SK-N-SH (cell line): Measurements from ENCODE around the gene MAP2K2. TPM values are rescaled to one million over a fixed set of nuclear protein-coding genes. Genes with fewer than 3 reads are reported as not detected.

Source experiments
- CTCF ChIA-PET: fragments of 300-600, 350-600 bp; formaldehyde crosslinking; extraction: SDS; loops from one replicate; lab custom pipeline; 2021; lab: Yijun Ruan, JAX
- POLR2A ChIA-PET: fragments of 350-600 bp; sonication (Branson Sonifier 250); formaldehyde crosslinking; extraction: SDS; loops from one replicate; lab custom pipeline; 2020; ENCODE audit warnings: antibody characterized with exemption, inconsistent platforms; lab: Yijun Ruan, JAX
- DNase-seq: peaks from one replicate; pipeline ENCODE4 v3.0.0; 2012
- H2AFZ ChIP-seq: fragments of 200-600 bp; sonication (generic); 2 replicates; pipeline ENCODE4 v1.8.1; 2016; ENCODE audit warnings: antibody characterized with exemption, mild to moderate bottlenecking, low read depth
- H3F3A ChIP-seq: fragments of 200-600 bp; sonication (generic); replicated peaks from 2 replicates; pipeline ENCODE3; 2016; ENCODE audit warnings: antibody characterized with exemption, mild to moderate bottlenecking; ENCODE audit not compliant: insufficient read depth
- H3K27ac ChIP-seq, 2 experiments: fragments of 200-500 bp in 1 of 2; fragments of 200-600 bp in 1 of 2; sonication (Bioruptor generic) in 1 of 2; sonication (generic), shearing (Covaris generic) in 1 of 2; 2 replicates each; pipeline versions ENCODE4 v1.5.1 to v1.6.1; 2014 to 2016; ENCODE audit warnings: low read depth in 2 of 2, inconsistent platforms in 1 of 2, low read length in 1 of 2, mild to moderate bottlenecking in 1 of 2, mixed read lengths in 1 of 2
- H3K27me3 ChIP-seq: fragments of 200-600 bp; sonication (generic), shearing (Covaris generic); 2 replicates; pipeline ENCODE4 v1.6.1; 2016; ENCODE audit warnings: mixed run types; ENCODE audit not compliant: insufficient read depth
- H3K36me3 ChIP-seq, 2 experiments: fragments of 200-500 bp in 1 of 2; fragments of 200-600 bp in 1 of 2; sonication (Bioruptor generic) in 1 of 2; sonication (generic) in 1 of 2; replicated peaks in 1 of 2; 2 replicates each; pipeline versions ENCODE3 to v1.5.1; 2014 to 2016; ENCODE audit warnings: low read length in 1 of 2, mild to moderate bottlenecking in 1 of 2; ENCODE audit not compliant: insufficient read depth in 2 of 2, control insufficient read depth in 1 of 2
- H3K4me1 ChIP-seq, 2 experiments: fragments of 200-500 bp in 1 of 2; fragments of 200-600 bp in 1 of 2; sonication (Bioruptor generic) in 1 of 2; sonication (generic), shearing (Covaris generic) in 1 of 2; 2 replicates each; pipeline versions ENCODE4 v1.5.1 to v1.6.1; 2014 to 2016; ENCODE audit warnings: low read depth in 1 of 2, low read length in 1 of 2, mixed run types in 1 of 2; ENCODE audit not compliant: insufficient read depth in 2 of 2, control insufficient read depth in 1 of 2
- H3K4me2 ChIP-seq: fragments of 200-600 bp; sonication (generic), shearing (Covaris generic); 2 replicates; pipeline ENCODE4 v1.6.1; 2017; ENCODE audit warnings: mixed run types
- H3K4me3 ChIP-seq, 2 experiments: fragments of 200-500 bp in 1 of 2; fragments of 200-600 bp in 1 of 2; sonication (Bioruptor generic) in 1 of 2; sonication (generic), shearing (Covaris generic) in 1 of 2; 2 replicates each; pipeline versions ENCODE4 v1.5.1 to v1.8.1; 2014 to 2016; ENCODE audit warnings: low read depth in 2 of 2, inconsistent platforms in 1 of 2, low read length in 1 of 2, mild to moderate bottlenecking in 1 of 2, mixed read lengths in 1 of 2, moderate library complexity in 1 of 2
- H3K79me2 ChIP-seq: fragments of 200-600 bp; sonication (generic); 2 replicates; pipeline ENCODE4 v1.8.1; 2017; ENCODE audit warnings: mild to moderate bottlenecking; ENCODE audit not compliant: insufficient read depth
- H3K9ac ChIP-seq: fragments of 200-600 bp; sonication (generic); 2 replicates; pipeline ENCODE4 v1.6.1; 2017; ENCODE audit warnings: mixed run types
- H3K9me2 ChIP-seq: fragments of 200-600 bp; sonication (generic); 2 replicates; pipeline ENCODE4 v1.6.1; 2017; ENCODE audit warnings: mixed run types
- H3K9me3 ChIP-seq: fragments of 200-600 bp; sonication (generic); 2 replicates; pipeline ENCODE4 v1.6.1; 2017; ENCODE audit warnings: mixed run types, mild to moderate bottlenecking, moderate library complexity
- H4K20me1 ChIP-seq: fragments of 200-600 bp; sonication (generic); 2 replicates; pipeline ENCODE4 v1.6.1; 2017; ENCODE audit warnings: mild to moderate bottlenecking, mixed run types; ENCODE audit not compliant: insufficient read depth
- CHD2 ChIP-seq: fragments of 150-350 bp; IDR thresholded peaks from 2 replicates; pipeline ENCODE4 v1.6.1; 2018; ENCODE audit warnings: low read length; ENCODE audit not compliant: partially characterized antibody
- ELF1 ChIP-seq: IDR thresholded peaks from 2 replicates; pipeline ENCODE4 v1.4.0; 2012
- EP300 ChIP-seq, 2 experiments: IDR thresholded peaks; 2 replicates each; pipeline versions ENCODE4 v1.4.0 to v1.6.1; 2012; ENCODE audit warnings: borderline replicate concordance in 1 of 2, low read depth in 1 of 2, low read length in 1 of 2
- FOSL2 ChIP-seq: IDR thresholded peaks from 2 replicates; pipeline ENCODE4 v1.4.0; 2012; ENCODE audit warnings: low read depth, mild to moderate bottlenecking, moderate library complexity, borderline replicate concordance
- FOXM1 ChIP-seq: IDR thresholded peaks from 2 replicates; pipeline ENCODE4 v1.4.0; 2012; ENCODE audit warnings: low read depth, mild to moderate bottlenecking
- GABPA ChIP-seq: IDR thresholded peaks from 2 replicates; pipeline ENCODE4 v1.4.0; 2012; ENCODE audit warnings: low read depth, mild to moderate bottlenecking
- JUND ChIP-seq: IDR thresholded peaks from 2 replicates; pipeline ENCODE4 v1.4.0; 2012
- MXI1 ChIP-seq: IDR thresholded peaks from 2 replicates; pipeline ENCODE4 v1.6.1; 2012; ENCODE audit warnings: mild to moderate bottlenecking, low read depth, low read length, improper control_type of control experiment
- NFIC ChIP-seq: IDR thresholded peaks from 2 replicates; pipeline ENCODE4 v1.4.0; 2012; ENCODE audit warnings: borderline replicate concordance
- RCOR1 ChIP-seq: fragments of 150-350 bp; IDR thresholded peaks from 2 replicates; pipeline ENCODE4 v1.6.1; 2017; ENCODE audit warnings: antibody characterized with exemption, low read length
- RXRA ChIP-seq: IDR thresholded peaks from 2 replicates; pipeline ENCODE4 v1.4.0; 2012; ENCODE audit warnings: low read depth, mild to moderate bottlenecking, borderline replicate concordance
- SIN3A ChIP-seq: IDR thresholded peaks from 2 replicates; pipeline ENCODE4 v1.6.1; 2012; ENCODE audit warnings: low read depth, mild to moderate bottlenecking, low read length, moderate library complexity, borderline replicate concordance
- TAF1 ChIP-seq: IDR thresholded peaks from 2 replicates; pipeline ENCODE4 v1.6.1; 2012; ENCODE audit warnings: low read depth, mild to moderate bottlenecking, low read length, moderate library complexity, borderline replicate concordance
- TEAD4 ChIP-seq: IDR thresholded peaks from 2 replicates; pipeline ENCODE4 v1.4.0; 2012; ENCODE audit warnings: mild to moderate bottlenecking, borderline replicate concordance; ENCODE audit not compliant: insufficient read depth
- YY1 ChIP-seq: IDR thresholded peaks from 2 replicates; pipeline ENCODE4 v1.4.0; 2012; ENCODE audit warnings: low read depth, mild to moderate bottlenecking
- WGBS: methylation state at CpG from one replicate; pipeline ENCODE4 v1.1.6; 2017; ENCODE audit warnings: low lambda C conversion rate; 5-methylcytosine and 5-hydroxymethylcytosine counted together
- polyA plus RNA-seq, 3 experiments: library from polyadenylated mRNA; depleted of rRNA; stranded (reverse); fragments of >200 nt; gene quantifications; 2 replicates each; pipeline ENCODE4 v1.2.3, GENCODE V29; 2012
- TF ChIP-seq, protein P1 (sequence below): fragments of 150-350 bp; IDR thresholded peaks from 2 replicates; pipeline ENCODE4 v1.6.1; 2017; ENCODE audit warnings: antibody characterized with exemption, low read length, low read depth, borderline replicate concordance
- TF ChIP-seq, protein P2 (sequence below): IDR thresholded peaks from 2 replicates; pipeline ENCODE4 v1.4.0; 2012; ENCODE audit warnings: low read depth, borderline replicate concordance
- TF ChIP-seq, protein P3 (sequence below): fragments of 150-350 bp; IDR thresholded peaks from 2 replicates; pipeline ENCODE4 v1.6.1; 2016; ENCODE audit warnings: mild to moderate bottlenecking, low read depth, low read length
- TF ChIP-seq, protein P4 (sequence below): fragments of 200-600 bp; sonication (generic); IDR thresholded peaks from 2 replicates; pipeline ENCODE4 v1.6.1; 2017; ENCODE audit warnings: antibody characterized with exemption, mild to moderate bottlenecking, moderate library complexity

The MAP2K2 gene
- polyA plus RNA-seq, 1 of the 3 experiments (the other 2 are of a cell fraction) = 114 TPM

DNA sequence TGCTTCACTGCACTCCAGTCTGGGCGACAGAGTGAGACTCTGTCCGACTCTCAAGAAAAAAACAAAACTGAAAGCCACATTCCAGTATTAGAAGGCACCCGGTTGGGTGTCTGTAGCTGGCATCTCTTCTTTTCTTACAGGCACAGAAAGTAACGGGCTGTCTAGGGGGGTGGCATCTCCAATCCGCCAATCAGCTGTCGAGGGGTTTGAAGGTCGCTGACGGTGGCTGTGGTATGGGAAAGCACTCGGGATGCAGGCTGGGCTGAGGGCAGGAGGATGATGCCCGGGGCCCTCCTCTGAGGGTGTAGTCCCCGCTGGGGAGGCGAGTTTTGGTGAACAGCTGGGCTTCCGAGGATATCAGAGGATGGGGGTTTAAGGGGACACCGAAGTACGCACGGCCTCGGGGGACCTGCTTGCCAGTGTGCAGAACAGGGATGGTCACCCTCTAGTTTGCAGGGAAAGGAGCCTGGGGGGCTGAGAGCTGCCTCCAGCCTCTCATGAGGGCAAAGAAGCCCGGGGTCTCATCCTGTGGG is 30.2 kb downstream of the MAP2K2 start:
- H3K79me2 ChIP-seq = no peaks in the 10 kb centered on the region
- no peaks in the 10 kb centered on the region for H3K27me3 ChIP-seq
- H2AFZ ChIP-seq = no peak overlapping the region
- H3K4me2 ChIP-seq = no peak overlapping the region
- H3K36me3 ChIP-seq = peaks cover 4 to 29% of the 10 kb centered on the region in 2 experiments
- H3K9me3 ChIP-seq = no peaks in the 10 kb centered on the region
- no peaks in the 10 kb centered on the region for H3K9me2 ChIP-seq
- no peaks in the 10 kb centered on the region for H4K20me1 ChIP-seq
- no peak overlapping the region for H3K9ac ChIP-seq
- no peaks in the 10 kb centered on the region for H3K4me1 ChIP-seq
- ChIA-PET CTCF (interaction anchor here (1.1 to 1.4 kb wide), 2 partner anchors 11 to 46 kb away, joined by 3 to 7 read pairs; no protein-coding TSS in a partner anchor), POLR2A (interaction anchor here (0.6 to 1.4 kb wide), 2 partner anchors 17 to 641 kb away, joined by 3 read pairs; no protein-coding TSS in a partner anchor)
- no peak for DNase-seq
- no peak for TF ChIP-seq GABPA
- no peak for TF ChIP-seq TEAD4
- TF ChIP-seq RXRA = no peak
- TF ChIP-seq FOSL2 = no peak
- TF ChIP-seq ELF1 = no peak
- TF ChIP-seq SIN3A = no peak
- no peak for TF ChIP-seq CHD2
- TF ChIP-seq, protein P1, sequence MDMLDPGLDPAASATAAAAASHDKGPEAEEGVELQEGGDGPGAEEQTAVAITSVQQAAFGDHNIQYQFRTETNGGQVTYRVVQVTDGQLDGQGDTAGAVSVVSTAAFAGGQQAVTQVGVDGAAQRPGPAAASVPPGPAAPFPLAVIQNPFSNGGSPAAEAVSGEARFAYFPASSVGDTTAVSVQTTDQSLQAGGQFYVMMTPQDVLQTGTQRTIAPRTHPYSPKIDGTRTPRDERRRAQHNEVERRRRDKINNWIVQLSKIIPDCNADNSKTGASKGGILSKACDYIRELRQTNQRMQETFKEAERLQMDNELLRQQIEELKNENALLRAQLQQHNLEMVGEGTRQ = no peak
- no peak for TF ChIP-seq RCOR1
- TF ChIP-seq FOXM1 = no peak
- TF ChIP-seq NFIC = no peak
- 92% methylated on average over 7 of the region's 18 CpGs for WGBS
- no peak overlapping the region for H3K4me3 ChIP-seq
- H3F3A ChIP-seq = no peaks in the 10 kb centered on the region
- no peak overlapping the region for H3K27ac ChIP-seq

DNA sequence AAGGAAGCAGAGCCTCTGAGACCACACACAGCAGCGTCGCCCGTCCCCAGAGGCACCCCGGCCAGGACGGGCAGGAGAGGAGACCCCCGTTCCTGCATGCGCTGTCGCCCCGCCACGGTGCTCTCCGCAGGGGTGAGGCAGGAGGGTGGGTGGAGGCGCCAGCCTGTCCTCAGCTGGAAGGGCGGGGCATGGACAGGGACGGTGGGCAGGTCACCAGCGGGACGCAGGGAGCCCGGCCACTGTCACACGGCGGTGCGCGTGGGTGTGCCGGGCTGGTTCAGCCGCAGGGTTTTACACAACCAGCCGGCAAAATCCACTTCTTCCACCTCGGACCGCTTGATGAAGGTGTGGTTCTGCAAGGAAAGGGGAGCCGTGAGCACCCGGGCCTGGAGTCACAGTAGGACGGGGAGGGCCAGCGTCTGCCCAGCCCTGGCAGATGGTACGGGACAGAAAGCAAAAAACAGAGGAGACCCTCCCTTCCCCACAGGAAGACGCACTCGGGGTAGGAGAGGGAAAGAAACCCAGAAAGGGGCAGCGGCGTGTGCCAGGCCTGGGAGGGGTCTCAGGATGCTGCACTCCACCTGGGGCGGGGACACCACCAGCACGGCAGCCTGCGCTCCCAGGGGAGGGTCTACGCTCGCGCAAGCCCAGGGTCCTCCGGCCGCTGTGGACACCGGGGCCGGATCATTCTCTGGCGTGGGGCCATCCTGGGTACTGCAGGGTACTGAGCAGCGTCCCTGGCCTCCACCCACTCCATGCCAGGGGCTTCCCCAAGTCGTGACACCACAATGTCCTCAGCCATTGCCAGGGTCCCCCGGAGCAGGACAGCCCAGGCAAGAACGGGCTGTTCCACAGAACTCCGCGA is 33.3 kb downstream of the MAP2K2 start:
- POLR2A ChIA-PET = no interaction called here

More for the DNA sequence above, 33.3 kb downstream of the MAP2K2 start:
- TF ChIP-seq YY1 (no peak), TEAD4 (no peak), EP300 (IDR thresholded peaks at IDR 0.05; ENCODE audit: borderline replicate concordance in 1 of 2, low read depth in 1 of 2, low read length in 1 of 2) (no peak), ELF1 (no peak), MXI1 (no peak), TAF1 (no peak), FOXM1 (no peak), JUND (no peak), FOSL2 (no peak)
- TF ChIP-seq, protein P2, sequence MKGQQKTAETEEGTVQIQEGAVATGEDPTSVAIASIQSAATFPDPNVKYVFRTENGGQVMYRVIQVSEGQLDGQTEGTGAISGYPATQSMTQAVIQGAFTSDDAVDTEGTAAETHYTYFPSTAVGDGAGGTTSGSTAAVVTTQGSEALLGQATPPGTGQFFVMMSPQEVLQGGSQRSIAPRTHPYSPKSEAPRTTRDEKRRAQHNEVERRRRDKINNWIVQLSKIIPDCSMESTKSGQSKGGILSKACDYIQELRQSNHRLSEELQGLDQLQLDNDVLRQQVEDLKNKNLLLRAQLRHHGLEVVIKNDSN = no peak
- TF ChIP-seq, protein P3, sequence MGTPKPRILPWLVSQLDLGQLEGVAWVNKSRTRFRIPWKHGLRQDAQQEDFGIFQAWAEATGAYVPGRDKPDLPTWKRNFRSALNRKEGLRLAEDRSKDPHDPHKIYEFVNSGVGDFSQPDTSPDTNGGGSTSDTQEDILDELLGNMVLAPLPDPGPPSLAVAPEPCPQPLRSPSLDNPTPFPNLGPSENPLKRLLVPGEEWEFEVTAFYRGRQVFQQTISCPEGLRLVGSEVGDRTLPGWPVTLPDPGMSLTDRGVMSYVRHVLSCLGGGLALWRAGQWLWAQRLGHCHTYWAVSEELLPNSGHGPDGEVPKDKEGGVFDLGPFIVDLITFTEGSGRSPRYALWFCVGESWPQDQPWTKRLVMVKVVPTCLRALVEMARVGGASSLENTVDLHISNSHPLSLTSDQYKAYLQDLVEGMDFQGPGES = no peak
- TF ChIP-seq, protein P4, sequence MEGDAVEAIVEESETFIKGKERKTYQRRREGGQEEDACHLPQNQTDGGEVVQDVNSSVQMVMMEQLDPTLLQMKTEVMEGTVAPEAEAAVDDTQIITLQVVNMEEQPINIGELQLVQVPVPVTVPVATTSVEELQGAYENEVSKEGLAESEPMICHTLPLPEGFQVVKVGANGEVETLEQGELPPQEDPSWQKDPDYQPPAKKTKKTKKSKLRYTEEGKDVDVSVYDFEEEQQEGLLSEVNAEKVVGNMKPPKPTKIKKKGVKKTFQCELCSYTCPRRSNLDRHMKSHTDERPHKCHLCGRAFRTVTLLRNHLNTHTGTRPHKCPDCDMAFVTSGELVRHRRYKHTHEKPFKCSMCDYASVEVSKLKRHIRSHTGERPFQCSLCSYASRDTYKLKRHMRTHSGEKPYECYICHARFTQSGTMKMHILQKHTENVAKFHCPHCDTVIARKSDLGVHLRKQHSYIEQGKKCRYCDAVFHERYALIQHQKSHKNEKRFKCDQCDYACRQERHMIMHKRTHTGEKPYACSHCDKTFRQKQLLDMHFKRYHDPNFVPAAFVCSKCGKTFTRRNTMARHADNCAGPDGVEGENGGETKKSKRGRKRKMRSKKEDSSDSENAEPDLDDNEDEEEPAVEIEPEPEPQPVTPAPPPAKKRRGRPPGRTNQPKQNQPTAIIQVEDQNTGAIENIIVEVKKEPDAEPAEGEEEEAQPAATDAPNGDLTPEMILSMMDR = no peak
- Histone ChIP-seq H3K4me3 (no peak overlapping the region), H3F3A (no peaks in the 10 kb centered on the region), H3K9ac (no peak overlapping the region), H3K27me3 (no peaks in the 10 kb centered on the region), H3K4me2 (no peak overlapping the region), H2AFZ (no peak overlapping the region), H3K4me1 (no peaks in the 10 kb centered on the region), H4K20me1 (no peaks in the 10 kb centered on the region), H3K79me2 (no peaks in the 10 kb centered on the region), H3K9me2 (no peaks in the 10 kb centered on the region), H3K9me3 (no peaks in the 10 kb centered on the region), H3K27ac (no peak overlapping the region), H3K36me3 (peaks cover 0 to 16% of the 10 kb centered on the region in 2 experiments)
- no peak for DNase-seq
- whole genome bisulfite sequencing = 94% methylated on average over 35 of the region's 52 CpGs
- CTCF ChIA-PET = no interaction called here
